PC-9 (cell line): ENCODE data around the gene EVI5.

ENCODE experiments used
- CTCF ChIP-seq: fragments of 200-600 bp; sonication (generic); conservative IDR thresholded peaks from 2 replicates; pipeline ENCODE4 v1.6.1; 2017; ENCODE audit warnings: mixed run types, antibody characterized with exemption, mild to moderate bottlenecking, moderate library complexity
- EZH2 ChIP-seq: fragments of 200-600 bp; sonication (generic); IDR thresholded peaks from 2 replicates; pipeline ENCODE4 v1.8.0; 2017; ENCODE audit warnings: antibody characterized with exemption, low read depth

- no peak for TF ChIP-seq CTCF
- no peak for TF ChIP-seq EZH2
These were observed 20.3 kb upstream of the EVI5 start for GRCh38 chr1:92805216-92805615.
